HEK293 (cell line): ENCODE data around the gene CHID1.

Source experiments
- CTCF ChIA-PET: fragments of 350-600 bp; formaldehyde crosslinking; extraction: SDS; loops from one replicate; lab custom pipeline; 2021; ENCODE audit warnings: antibody characterized with exemption; lab: Yijun Ruan, JAX
- POLR2A ChIA-PET: fragments of 300-600 bp; formaldehyde crosslinking; extraction: SDS; loops from one replicate; lab custom pipeline; 2020; ENCODE audit warnings: antibody characterized with exemption, inconsistent platforms; lab: Yijun Ruan, JAX
- H3K27ac ChIP-seq: fragments of 200-500 bp; sonication (Bioruptor generic); 2 replicates; pipeline ENCODE4 v1.5.1; 2014; ENCODE audit warnings: low read depth, low read length, control low read depth, inconsistent platforms; ENCODE audit errors: extremely low read depth
- H3K36me3 ChIP-seq, 2 experiments: fragments of 200-500 bp in 1 of 2; sonication (Bioruptor generic) in 1 of 2; 1 replicate in 1 of 2; 2 replicates in 1 of 2; pipeline ENCODE4 v1.5.1; 2014 to 2017; ENCODE audit warnings: inconsistent platforms in 2 of 2, low read length in 2 of 2; ENCODE audit not compliant: control insufficient read depth in 2 of 2, insufficient read depth in 1 of 2
- H3K4me1 ChIP-seq: fragments of 200-500 bp; sonication (Bioruptor generic); 2 replicates; pipeline ENCODE4 v1.5.1; 2014; ENCODE audit warnings: mild to moderate bottlenecking, low read length, inconsistent platforms; ENCODE audit not compliant: control insufficient read depth, insufficient read depth
- H3K4me3 ChIP-seq: 2 replicates; pipeline ENCODE4 v1.5.1; 2011; ENCODE audit warnings: low read depth, mild to moderate bottlenecking, control low read depth, low read length, moderate library complexity
- H3K9me3 ChIP-seq: fragments of 200-500 bp; sonication (Bioruptor generic); 2 replicates; pipeline ENCODE4 v1.5.1; 2014; ENCODE audit warnings: low read depth, low read length, inconsistent platforms; ENCODE audit not compliant: control insufficient read depth, insufficient read depth
- AEBP2 ChIP-seq: fragments of 450-650 bp; formaldehyde crosslinking; IDR thresholded peaks from 2 replicates; pipeline ENCODE4 v1.5.1; 2016; ENCODE audit warnings: missing biosample characterization, missing genetic modification characterization, borderline replicate concordance
- FEZF1 ChIP-seq: fragments of 450-650 bp; formaldehyde crosslinking; IDR thresholded peaks from 2 replicates; pipeline ENCODE4 v1.5.1; 2016; ENCODE audit warnings: missing biosample characterization, missing genetic modification characterization
- KLF1 ChIP-seq: fragments of 450-650 bp; formaldehyde crosslinking; IDR thresholded peaks from 2 replicates; pipeline ENCODE4 v1.5.1; 2016; ENCODE audit warnings: missing biosample characterization, missing genetic modification characterization
- ZBTB1 ChIP-seq: fragments of 450-650 bp; formaldehyde crosslinking; IDR thresholded peaks from 2 replicates; pipeline ENCODE4 v1.5.1; 2016; ENCODE audit warnings: missing biosample characterization, missing genetic modification characterization
- ZBTB20 ChIP-seq: fragments of 450-650 bp; formaldehyde crosslinking; IDR thresholded peaks from 2 replicates; pipeline ENCODE4 v1.5.1; 2016; ENCODE audit warnings: missing biosample characterization, missing genetic modification characterization
- ZBTB26 ChIP-seq: fragments of 450-650 bp; formaldehyde crosslinking; optimal IDR thresholded peaks from 2 replicates; pipeline ENCODE3; 2016; ENCODE audit warnings: missing biosample characterization, mild to moderate bottlenecking, missing genetic modification characterization
- ZBTB49 ChIP-seq: fragments of 450-650 bp; formaldehyde crosslinking; IDR thresholded peaks from 2 replicates; pipeline ENCODE4 v1.5.1; 2016; ENCODE audit warnings: missing biosample characterization, missing genetic modification characterization, low read depth
- ZEB2 ChIP-seq: fragments of 450-650 bp; formaldehyde crosslinking; IDR thresholded peaks from 2 replicates; pipeline ENCODE4 v1.5.1; 2016; ENCODE audit warnings: missing biosample characterization, missing genetic modification characterization
- ZNF112 ChIP-seq: fragments of 450-650 bp; formaldehyde crosslinking; IDR thresholded peaks from 2 replicates; pipeline ENCODE4 v1.5.0; 2017; ENCODE audit warnings: missing biosample characterization, missing genetic modification characterization
- ZNF155 ChIP-seq: fragments of 450-650 bp; formaldehyde crosslinking; IDR thresholded peaks from 2 replicates; pipeline ENCODE4 v1.5.1; 2016; ENCODE audit warnings: missing biosample characterization, missing genetic modification characterization
- ZNF18 ChIP-seq: fragments of 450-650 bp; formaldehyde crosslinking; IDR thresholded peaks from 2 replicates; pipeline ENCODE4 v1.5.1; 2016; ENCODE audit warnings: missing biosample characterization, missing genetic modification characterization
- ZNF19 ChIP-seq: fragments of 450-650 bp; formaldehyde crosslinking; IDR thresholded peaks from 2 replicates; pipeline ENCODE4; 2016; ENCODE audit warnings: missing biosample characterization, missing genetic modification characterization, low read depth
- ZNF2 ChIP-seq: fragments of 450-650 bp; formaldehyde crosslinking; IDR thresholded peaks from 2 replicates; pipeline ENCODE4 v1.5.1; 2016; ENCODE audit warnings: missing biosample characterization, missing genetic modification characterization
- ZNF23 ChIP-seq: fragments of 450-650 bp; formaldehyde crosslinking; IDR thresholded peaks from 2 replicates; pipeline ENCODE4 v1.5.1; 2016; ENCODE audit warnings: missing biosample characterization, missing genetic modification characterization, borderline replicate concordance
- ZNF239 ChIP-seq: fragments of 450-650 bp; formaldehyde crosslinking; IDR thresholded peaks from 2 replicates; pipeline ENCODE4 v1.5.1; 2016; ENCODE audit warnings: missing biosample characterization, missing genetic modification characterization
- ZNF280C ChIP-seq: fragments of 450-650 bp; formaldehyde crosslinking; IDR thresholded peaks from 2 replicates; pipeline ENCODE4 v1.5.1; 2016; ENCODE audit warnings: missing biosample characterization, missing genetic modification characterization
- ZNF292 ChIP-seq: fragments of 450-650 bp; formaldehyde crosslinking; IDR thresholded peaks from 2 replicates; pipeline ENCODE4 v1.5.1; 2016; ENCODE audit warnings: low read depth, missing biosample characterization, missing genetic modification characterization, borderline replicate concordance
- ZNF449 ChIP-seq: fragments of 450-650 bp; formaldehyde crosslinking; IDR thresholded peaks from 2 replicates; pipeline ENCODE4 v1.5.1; 2017; ENCODE audit warnings: missing biosample characterization, mild to moderate bottlenecking, missing genetic modification characterization, moderate library complexity
- ZNF501 ChIP-seq: fragments of 450-650 bp; formaldehyde crosslinking; IDR thresholded peaks from 2 replicates; pipeline ENCODE4 v1.5.1; 2016; ENCODE audit warnings: missing biosample characterization, missing genetic modification characterization
- ZNF513 ChIP-seq: fragments of 450-650 bp; IDR thresholded peaks from 2 replicates; pipeline ENCODE4 v1.5.1; 2018; ENCODE audit warnings: missing biosample characterization, missing genetic modification characterization
- ZNF596 ChIP-seq: fragments of 450-650 bp; IDR thresholded peaks from 2 replicates; pipeline ENCODE4 v1.5.0; 2018; ENCODE audit warnings: missing biosample characterization, mild to moderate bottlenecking, missing genetic modification characterization, moderate library complexity
- ZNF670 ChIP-seq: fragments of 450-650 bp; formaldehyde crosslinking; IDR thresholded peaks from 2 replicates; pipeline ENCODE4 v1.5.1; 2016; ENCODE audit warnings: missing biosample characterization, missing genetic modification characterization, low read depth
- ZNF776 ChIP-seq: fragments of 450-650 bp; formaldehyde crosslinking; IDR thresholded peaks from 2 replicates; pipeline ENCODE4 v1.5.0; 2017; ENCODE audit warnings: missing biosample characterization, missing genetic modification characterization, borderline replicate concordance
- ZNF837 ChIP-seq: fragments of 450-650 bp; formaldehyde crosslinking; IDR thresholded peaks from 2 replicates; pipeline ENCODE4 v1.5.1; 2016; ENCODE audit warnings: missing biosample characterization, missing genetic modification characterization

The CHID1 gene

GRCh38 chr11:914204-914603, 3.6 kb upstream of the CHID1 start:
- no peak for TF ChIP-seq ZNF155 (tag by site-specific recombination)
- no peak for TF ChIP-seq ZNF596
- no peak for TF ChIP-seq ZNF239 (tag by site-specific recombination)
- no peak for TF ChIP-seq ZEB2 (tag by site-specific recombination)
- no peak for TF ChIP-seq ZNF2 (tag by site-specific recombination)
- no peak for TF ChIP-seq ZNF292
- TF ChIP-seq ZNF513 (tag by site-specific recombination), result no peak
- no peak for TF ChIP-seq ZNF776 (tag by site-specific recombination)
- TF ChIP-seq ZNF449 (tag by site-specific recombination), result no peak
- no peak for TF ChIP-seq AEBP2 (tag by site-specific recombination)
- no peak for TF ChIP-seq FEZF1
- no peak for TF ChIP-seq ZNF23 (tag by site-specific recombination)
- no peak for TF ChIP-seq ZNF19 (tag by site-specific recombination)
- no peak for TF ChIP-seq ZNF837 (tag by site-specific recombination)
- TF ChIP-seq ZNF501 (tag by site-specific recombination), result no peak
- TF ChIP-seq ZBTB49 (tag by site-specific recombination), result no peak
- Histone ChIP-seq H3K9me3 (no peaks in the 10 kb centered on the region), H3K36me3 (peaks cover 0 to 3% of the 10 kb centered on the region in 2 experiments; a peak in 1 of 3 replicates), H3K4me3 (no peak overlapping the region), H3K4me1 (no peaks in the 10 kb centered on the region), H3K27ac (no peak overlapping the region)
- POLR2A ChIA-PET, result no interaction called here
- CTCF ChIA-PET, result interaction anchor here (0.6 kb wide), 1 partner anchor 53 kb away, joined by 3 read pairs; no protein-coding TSS in a partner anchor

GRCh38 chr11:913043-913442, 2.4 kb upstream of the CHID1 start:
- Histone ChIP-seq H3K4me3 (no peak overlapping the region), H3K36me3 (peaks cover 0 to 14% of the 10 kb centered on the region in 2 experiments; a peak in 1 of 3 replicates), H3K27ac (no peak overlapping the region), H3K4me1 (no peaks in the 10 kb centered on the region), H3K9me3 (no peaks in the 10 kb centered on the region)
- CTCF ChIA-PET, result no interaction called here
- POLR2A ChIA-PET, result no interaction called here
- TF ChIP-seq ZBTB26 (tag by site-specific recombination) (no peak), ZNF112 (tag by site-specific recombination) (no peak), KLF1 (tag by site-specific recombination) (no peak), ZNF18 (tag by site-specific recombination) (no peak), ZBTB1 (tag by site-specific recombination) (no peak), ZNF155 (tag by site-specific recombination) (no peak), ZBTB20 (tag by site-specific recombination) (no peak), ZNF280C (tag by site-specific recombination) (no peak), ZNF670 (tag by site-specific recombination) (no peak), FEZF1 (no peak)
